Adrenal gland (tissue), 12 donors: Measurements from ENCODE around the gene HLA-DQA1. TPM values are rescaled to one million over a fixed set of nuclear protein-coding genes. Genes with fewer than 3 reads are reported as not detected.

Experiments used
- DNase-seq, 7 donors: peaks; one replicate each; pipeline ENCODE4 v3.0.0-alpha.2; 2019 to 2020
- H3K27ac ChIP-seq, 5 donors: fragments of 200-600 bp; sonication (generic) in 4 of 5; 1 replicate in 3 of 5; 2 replicates in 2 of 5; pipeline versions ENCODE4 v1.5.1 to v1.8.0; 2016 to 2020; ENCODE audit warnings: mild to moderate bottlenecking in 1 of 5
- H3K27me3 ChIP-seq: fragments of 200-600 bp; 2 replicates; pipeline ENCODE4 v1.8.0; 2021
- H3K36me3 ChIP-seq, 2 donors: fragments of 200-600 bp; replicated peaks in 1 of 2; 1 replicate in 1 of 2; 2 replicates in 1 of 2; pipeline versions ENCODE4 v1.5.1 to v1.8.0; 2018 to 2022
- H3K4me1 ChIP-seq, 2 donors: fragments of 200-600 bp; replicated peaks in 1 of 2; 1 replicate in 1 of 2; 2 replicates in 1 of 2; pipeline versions ENCODE4 v1.5.1 to v1.8.0; 2018 to 2021
- H3K4me3 ChIP-seq, 4 donors: fragments of 200-600 bp; sonication (generic) in 3 of 4; one replicate each; pipeline ENCODE4 v1.5.1; 2016 to 2018
- H3K9me3 ChIP-seq, 3 donors: fragments of 200-600 bp; sonication (generic) in 1 of 3; replicated peaks in 1 of 3; 1 replicate in 2 of 3; 2 replicates in 1 of 3; pipeline versions ENCODE4 v1.5.1 to v1.8.0; 2016 to 2021
- POLR2A ChIP-seq, 2 donors: fragments of 450-650 bp; IDR thresholded peaks; one replicate each; pipeline ENCODE4 v1.6.1; 2017; ENCODE audit warnings: antibody characterized with exemption in 2 of 2, mild to moderate bottlenecking in 2 of 2, moderate library complexity in 1 of 2
- WGBS, 4 donors: extraction: QIAGEN DNeasy Blood & Tissue Kit in 2 of 4; methylation state at CpG; one replicate each; pipeline versions ENCODE4 v1.1.5 to v1.1.7; 2013 to 2017; 5-methylcytosine and 5-hydroxymethylcytosine counted together
- intact Hi-C, 2 donors: fragments of 100-400 bp; cut with DNase I; formaldehyde crosslinking; loops; one replicate each; pipeline versions ENCODE4 v1.14.1 to v1.15.0; 2022 to 2023
- polyA plus RNA-seq, 3 donors: library from polyadenylated mRNA; stranded (reverse); fragments of 200-250 nt in 2 of 3; fragments of 350-450 nt in 1 of 3; fragmentation: Illumina TruSeq in 1 of 3; extraction: RNeasy Lipid Tissue Mini Kit (QIAGEN cat#74804) in 1 of 3; gene quantifications; one replicate each; pipeline ENCODE4 v1.2.3, GENCODE V29; 2013 to 2014
- total RNA-seq, 9 donors: library from RNA; depleted of rRNA in 4 of 9; stranded (reverse); fragments of >200 nt in 4 of 9; fragments of 120-200 nt in 1 of 9; fragmentation: NEBNext Ultra II Directional in 1 of 9; extraction: Animal tissue kit (Norgen Biotek cat#: 25700) in 1 of 9; gene quantifications; one replicate each; pipeline versions ENCODE4 v1.1.0 to v1.2.4, GENCODE V29; 2013 to 2023
- TF ChIP-seq, protein P1 (sequence below), 6 experiments: fragments of 450-650 bp in 4 of 6; fragments of 200-600 bp in 2 of 6; sonication (generic) in 1 of 6; IDR thresholded peaks; 1 replicate in 5 of 6; 2 replicates in 1 of 6; pipeline versions ENCODE4 v1.5.1 to v1.8.0; 2016 to 2021; ENCODE audit warnings: antibody characterized with exemption in 6 of 6, mild to moderate bottlenecking in 2 of 6, moderate library complexity in 1 of 6
- donor health status: healthy with polysubstance abuse.
- donor health status: Bipolar disorder and iron deficiency.
- donor health status: DM: yes; HTN: yes; CAD: no.
- donor health status: DM: no; HTN: no; CAD: no.
- donor health status: DM: no; HTN: no; CAD: no.
- donor health status: DM: yes; HTN: yes; CAD: no.

Gene HLA-DQA1
- total and polyA plus RNA-seq, 12 donors: 0.22 to 135 (median 16.0) TPM

GRCh38 chr6:32597024-32597423 is 40.2 kb upstream of the HLA-DQA1 start:
- no peak for TF ChIP-seq POLR2A (IDR thresholded peaks at IDR 0.05)
- no peaks in the 10 kb centered on the region for H3K36me3 ChIP-seq
- H3K27ac ChIP-seq: no peak overlapping the region
- no peaks in the 10 kb centered on the region for H3K9me3 ChIP-seq
- no peaks in the 10 kb centered on the region for H3K27me3 ChIP-seq
- intact Hi-C loops: no loop called here
- H3K4me1 ChIP-seq: no peaks in the 10 kb centered on the region
- no peak for DNase-seq
- H3K4me3 ChIP-seq: no peak overlapping the region

DNA sequence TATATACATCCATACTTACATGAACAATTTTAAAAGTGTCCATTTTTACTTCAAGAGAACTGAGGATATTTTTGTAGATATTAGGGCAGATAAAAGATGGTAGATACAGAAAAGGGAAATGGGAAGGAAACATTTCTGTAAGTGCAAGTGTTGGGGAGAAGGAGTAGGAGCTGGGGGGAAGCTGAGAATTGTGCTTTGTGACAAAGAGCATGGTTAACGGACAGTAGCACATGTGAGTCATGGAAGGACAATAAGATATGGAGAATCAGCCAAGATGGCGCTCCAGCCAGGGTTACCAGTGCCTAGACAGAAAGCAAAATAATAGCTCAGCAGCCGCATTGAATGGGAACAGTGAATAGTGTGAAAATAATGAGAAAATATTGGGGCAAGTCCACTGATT is 34.8 kb upstream of the HLA-DQA1 start:
- Histone ChIP-seq H3K27ac (no peak overlapping the region), H3K27me3 (no peaks in the 10 kb centered on the region), H3K9me3 (no peaks in the 10 kb centered on the region), H3K4me1 (no peaks in the 10 kb centered on the region), H3K36me3 (no peaks in the 10 kb centered on the region), H3K4me3 (no peak overlapping the region)
- 58 to 66% (median 60%) methylated on average over 3 of the region's 3 CpGs for WGBS, 4 donors
- TF ChIP-seq, protein P1, sequence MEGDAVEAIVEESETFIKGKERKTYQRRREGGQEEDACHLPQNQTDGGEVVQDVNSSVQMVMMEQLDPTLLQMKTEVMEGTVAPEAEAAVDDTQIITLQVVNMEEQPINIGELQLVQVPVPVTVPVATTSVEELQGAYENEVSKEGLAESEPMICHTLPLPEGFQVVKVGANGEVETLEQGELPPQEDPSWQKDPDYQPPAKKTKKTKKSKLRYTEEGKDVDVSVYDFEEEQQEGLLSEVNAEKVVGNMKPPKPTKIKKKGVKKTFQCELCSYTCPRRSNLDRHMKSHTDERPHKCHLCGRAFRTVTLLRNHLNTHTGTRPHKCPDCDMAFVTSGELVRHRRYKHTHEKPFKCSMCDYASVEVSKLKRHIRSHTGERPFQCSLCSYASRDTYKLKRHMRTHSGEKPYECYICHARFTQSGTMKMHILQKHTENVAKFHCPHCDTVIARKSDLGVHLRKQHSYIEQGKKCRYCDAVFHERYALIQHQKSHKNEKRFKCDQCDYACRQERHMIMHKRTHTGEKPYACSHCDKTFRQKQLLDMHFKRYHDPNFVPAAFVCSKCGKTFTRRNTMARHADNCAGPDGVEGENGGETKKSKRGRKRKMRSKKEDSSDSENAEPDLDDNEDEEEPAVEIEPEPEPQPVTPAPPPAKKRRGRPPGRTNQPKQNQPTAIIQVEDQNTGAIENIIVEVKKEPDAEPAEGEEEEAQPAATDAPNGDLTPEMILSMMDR (IDR thresholded peaks at IDR 0.05): no peak
- no peak for TF ChIP-seq POLR2A (IDR thresholded peaks at IDR 0.05)
- no peak for DNase-seq
- intact Hi-C loops: no loop called here

DNA sequence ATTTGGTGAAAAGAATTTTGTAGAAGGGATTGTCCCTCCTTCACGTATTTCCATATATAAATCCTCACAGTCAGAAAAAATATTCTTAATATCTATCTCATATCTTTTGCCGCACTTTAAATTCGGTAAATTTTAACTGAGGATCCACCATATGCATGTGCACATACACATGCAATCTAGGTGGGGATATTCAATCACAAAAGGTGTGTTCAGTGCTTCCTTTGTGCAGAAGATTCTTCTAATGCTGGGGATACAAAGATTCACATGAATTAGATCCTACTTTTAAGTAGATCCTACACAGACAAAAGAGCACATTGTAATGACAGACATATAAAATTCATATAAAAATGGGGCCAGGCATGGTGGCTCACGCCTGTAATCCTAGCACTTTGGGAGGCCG is 34.0 kb upstream of the HLA-DQA1 start:
- intact Hi-C loops: no loop called here
- H3K4me1 ChIP-seq: no peaks in the 10 kb centered on the region
- H3K27ac ChIP-seq: no peak overlapping the region
- DNase-seq: no peak
- no peaks in the 10 kb centered on the region for H3K36me3 ChIP-seq
- no peak overlapping the region for H3K4me3 ChIP-seq
- H3K27me3 ChIP-seq: no peaks in the 10 kb centered on the region
- no peaks in the 10 kb centered on the region for H3K9me3 ChIP-seq
- WGBS, 4 donors: 24 to 64% (median 64%) methylated on average over 3 of the region's 5 CpGs
- TF ChIP-seq, protein P1 (IDR thresholded peaks at IDR 0.05): no peak
- no peak for TF ChIP-seq POLR2A (IDR thresholded peaks at IDR 0.05)

DNA sequence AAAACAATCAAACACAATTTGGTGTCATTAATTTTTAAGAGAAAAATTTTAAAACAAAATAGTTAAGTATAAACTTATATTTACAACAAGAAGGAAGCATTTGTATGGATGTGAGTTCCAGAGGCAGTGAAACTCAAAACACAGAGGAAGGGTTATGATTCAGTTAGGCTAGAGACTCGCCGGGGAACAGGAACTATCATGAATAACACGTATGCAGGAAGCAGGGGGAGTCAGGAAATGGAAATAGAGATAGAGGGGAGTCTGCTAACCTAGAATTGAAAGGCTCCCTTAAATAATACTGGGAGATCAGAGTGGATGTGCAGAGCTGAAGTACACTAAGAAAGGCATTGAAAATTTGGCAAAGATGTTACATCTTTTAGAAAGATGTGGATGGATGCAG is 33.3 kb upstream of the HLA-DQA1 start:
- Histone ChIP-seq H3K27me3 (no peaks in the 10 kb centered on the region), H3K9me3 (no peaks in the 10 kb centered on the region), H3K4me1 (no peaks in the 10 kb centered on the region), H3K27ac (peak overlapping the region in 1 of 5 donors; percentile 60), H3K36me3 (no peaks in the 10 kb centered on the region), H3K4me3 (no peak overlapping the region)
- TF ChIP-seq, protein P1 (IDR thresholded peaks at IDR 0.05): no peak
- no peak for TF ChIP-seq POLR2A (IDR thresholded peaks at IDR 0.05)
- no peak for DNase-seq
- intact Hi-C loops: no loop called here
- 6 to 16% (median 13%) methylated on average over 3 of the region's 3 CpGs for WGBS, 4 donors

DNA sequence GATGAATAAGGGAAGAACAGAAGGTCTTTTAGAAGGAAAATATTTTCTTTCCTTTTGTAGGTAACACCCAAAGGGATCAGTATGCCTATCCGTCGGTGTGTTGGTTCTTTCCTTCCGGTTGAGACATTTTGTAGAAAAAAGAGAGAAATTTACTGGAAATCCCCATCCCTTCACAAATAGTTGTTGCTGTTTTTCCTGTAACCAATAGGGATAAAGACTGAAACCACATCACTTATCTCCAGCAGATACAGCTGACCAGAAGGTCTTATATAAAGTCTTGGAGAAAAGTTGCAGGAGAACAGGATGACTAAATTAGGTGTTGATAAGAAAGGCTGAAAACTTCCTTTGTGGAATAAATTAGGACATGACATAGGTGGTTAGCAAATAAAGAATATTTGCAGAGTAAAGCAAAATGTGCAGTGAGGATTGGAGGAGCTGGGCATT is 32.8 kb upstream of the HLA-DQA1 start:
- no peak for DNase-seq
- H3K27ac ChIP-seq: peak overlapping the region in 2 of 5 donors; percentile 58 to 60
- no peaks in the 10 kb centered on the region for H3K36me3 ChIP-seq
- intact Hi-C loops: no loop called here
- H3K4me1 ChIP-seq: no peaks in the 10 kb centered on the region
- 0 to 1% (median 0%) methylated on average over 3 of the region's 3 CpGs for WGBS, 4 donors
- H3K9me3 ChIP-seq: no peaks in the 10 kb centered on the region
- TF ChIP-seq, protein P1 (IDR thresholded peaks at IDR 0.05): no peak
- no peak for TF ChIP-seq POLR2A (IDR thresholded peaks at IDR 0.05)
- H3K27me3 ChIP-seq: no peaks in the 10 kb centered on the region
- no peak overlapping the region for H3K4me3 ChIP-seq
